Medulla oblongata (tissue), 1 donor: Measurements from ENCODE around the gene ABCC12.

ENCODE experiments used
- DNase-seq: peaks from one replicate; pipeline ENCODE4 v3.0.0-alpha.2; 2015; ENCODE audit errors: extremely low spot score

ABCC12 gene

GRCh38 chr16:48132696-48133095 is 23.1 kb downstream of the ABCC12 start:
- no peak for DNase-seq

GRCh38 chr16:48131201-48131935 is 24.4 kb downstream of the ABCC12 start:
- no peak for DNase-seq

GRCh38 chr16:48129926-48130325 is 25.9 kb downstream of the ABCC12 start:
- no peak for DNase-seq

- DNase-seq, result no peak
These were observed 27.0 kb downstream of the ABCC12 start for GRCh38 chr16:48128769-48129168.

- no peak for DNase-seq
These were observed 28.8 kb downstream of the ABCC12 start for GRCh38 chr16:48126801-48127644.

- no peak for DNase-seq
These were observed 29.9 kb downstream of the ABCC12 start for GRCh38 chr16:48125888-48126287.

GRCh38 chr16:48124266-48124665 is 31.5 kb downstream of the ABCC12 start:
- DNase-seq, result no peak

- DNase-seq, result no peak
These were observed 32.5 kb downstream of the ABCC12 start for GRCh38 chr16:48123104-48123788.

GRCh38 chr16:48121276-48121675 is 34.5 kb downstream of the ABCC12 start:
- DNase-seq, result no peak

- no peak for DNase-seq
These were observed 37.0 kb downstream of the ABCC12 start for GRCh38 chr16:48118841-48119240.

GRCh38 chr16:48117217-48118105 is 38.3 kb downstream of the ABCC12 start:
- no peak for DNase-seq

- DNase-seq, result no peak
These were observed 40.5 kb downstream of the ABCC12 start for GRCh38 chr16:48115299-48115698.

- DNase-seq, result no peak
These were observed 41.4 kb downstream of the ABCC12 start for GRCh38 chr16:48114410-48114809.

- no peak for DNase-seq
These were observed 42.3 kb downstream of the ABCC12 start for GRCh38 chr16:48113471-48113870.

GRCh38 chr16:48113001-48113400 is 42.8 kb downstream of the ABCC12 start:
- no peak for DNase-seq

GRCh38 chr16:48112600-48112999 is 43.2 kb downstream of the ABCC12 start:
- DNase-seq, result no peak

- no peak for DNase-seq
These were observed 44.8 kb downstream of the ABCC12 start for GRCh38 chr16:48110982-48111381.

GRCh38 chr16:48110000-48110399 is 45.8 kb downstream of the ABCC12 start:
- DNase-seq, result no peak

GRCh38 chr16:48109475-48109874 is 46.3 kb downstream of the ABCC12 start:
- peak; percentile 11 for DNase-seq

- DNase-seq, result no peak
These were observed 49.3 kb downstream of the ABCC12 start for GRCh38 chr16:48106446-48106845.
